Measurements from ENCODE around the gene MITD1.

DNA sequence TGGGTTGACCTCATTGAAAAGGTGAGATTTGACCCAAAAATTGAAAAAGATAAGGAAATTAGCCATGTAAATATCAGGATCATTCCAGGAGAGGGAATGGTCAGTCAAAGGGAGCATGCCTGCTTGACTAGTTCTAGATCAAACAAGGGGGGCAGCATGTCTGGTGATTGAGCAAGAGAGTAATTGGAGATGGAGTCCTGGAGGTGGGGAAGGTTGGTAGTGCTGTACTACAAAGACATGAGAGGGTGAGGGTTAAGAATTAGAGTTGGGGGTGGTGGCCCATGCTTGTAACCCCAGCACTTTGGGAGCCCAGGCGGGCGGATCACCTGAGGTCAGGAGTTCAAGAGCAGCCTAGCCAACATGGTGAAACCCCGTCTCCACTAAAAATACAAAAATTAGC, 2.2 kb upstream of the MITD1 start:
- TF ChIP-seq POLR2A (IDR thresholded peaks at IDR 0.05; ENCODE audit: low read length), result no peak
- no peak for TF ChIP-seq GATA1 (IDR thresholded peaks at IDR 0.05; ENCODE audit: low read depth, low read length)

Data from erythroblast (primary cell).